Testis (tissue), 2 donors: Measurements from ENCODE around the gene MIB1.

ENCODE experiments used
- POLR2A ChIP-seq: fragments of 450-650 bp; IDR thresholded peaks from one replicate; pipeline ENCODE4 v1.6.1; 2017; ENCODE audit warnings: antibody characterized with exemption, mild to moderate bottlenecking, moderate library complexity
- TF ChIP-seq, protein P1 (sequence below), 3 experiments: fragments of 450-650 bp in 2 of 3; fragments of 200-600 bp in 1 of 3; sonication (generic) in 1 of 3; IDR thresholded peaks; one replicate each; pipeline ENCODE4 v1.5.1; 2016 to 2019; ENCODE audit warnings: antibody characterized with exemption in 3 of 3, mild to moderate bottlenecking in 2 of 3, moderate library complexity in 1 of 3

DNA sequence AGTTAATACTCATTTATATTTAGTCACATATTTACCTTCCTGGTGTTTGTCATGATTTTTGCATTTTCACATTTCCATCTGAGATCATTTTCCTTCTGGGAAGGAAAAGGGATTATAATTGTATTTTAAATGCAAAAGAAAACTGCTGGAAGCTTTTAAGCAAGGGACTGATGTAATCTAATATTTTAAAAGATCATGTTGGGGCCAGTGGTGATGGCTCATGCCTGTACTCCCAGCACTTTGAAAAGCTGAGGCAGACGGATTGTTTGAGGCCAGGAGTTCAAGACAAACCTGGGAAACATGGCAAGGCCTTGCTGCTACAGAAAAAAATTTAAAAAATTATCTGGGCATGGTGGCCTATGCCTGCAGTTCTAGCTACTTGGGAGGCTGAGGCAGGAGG, 149.0 kb downstream of the MIB1 start:
- TF ChIP-seq, protein P1, sequence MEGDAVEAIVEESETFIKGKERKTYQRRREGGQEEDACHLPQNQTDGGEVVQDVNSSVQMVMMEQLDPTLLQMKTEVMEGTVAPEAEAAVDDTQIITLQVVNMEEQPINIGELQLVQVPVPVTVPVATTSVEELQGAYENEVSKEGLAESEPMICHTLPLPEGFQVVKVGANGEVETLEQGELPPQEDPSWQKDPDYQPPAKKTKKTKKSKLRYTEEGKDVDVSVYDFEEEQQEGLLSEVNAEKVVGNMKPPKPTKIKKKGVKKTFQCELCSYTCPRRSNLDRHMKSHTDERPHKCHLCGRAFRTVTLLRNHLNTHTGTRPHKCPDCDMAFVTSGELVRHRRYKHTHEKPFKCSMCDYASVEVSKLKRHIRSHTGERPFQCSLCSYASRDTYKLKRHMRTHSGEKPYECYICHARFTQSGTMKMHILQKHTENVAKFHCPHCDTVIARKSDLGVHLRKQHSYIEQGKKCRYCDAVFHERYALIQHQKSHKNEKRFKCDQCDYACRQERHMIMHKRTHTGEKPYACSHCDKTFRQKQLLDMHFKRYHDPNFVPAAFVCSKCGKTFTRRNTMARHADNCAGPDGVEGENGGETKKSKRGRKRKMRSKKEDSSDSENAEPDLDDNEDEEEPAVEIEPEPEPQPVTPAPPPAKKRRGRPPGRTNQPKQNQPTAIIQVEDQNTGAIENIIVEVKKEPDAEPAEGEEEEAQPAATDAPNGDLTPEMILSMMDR (IDR thresholded peaks at IDR 0.05), result no peak
- no peak for TF ChIP-seq POLR2A
